GM12892 (cell line): Measurements from ENCODE around the gene CHI3L1.

Experiments
- DNase-seq: peaks from one replicate; pipeline ENCODE4 v3.0.0; 2011; ENCODE audit not compliant: insufficient read length
- FAIRE-seq: peaks from 2 replicates; lab custom pipeline; 2011; peaks lifted over from hg19 to GRCh38; lab: Jason Lieb, UNC
- POLR2A ChIP-seq: IDR thresholded peaks from 2 replicates; pipeline ENCODE4 v1.6.1; 2011; ENCODE audit warnings: low read depth, low read length, control low read depth
- POLR2AphosphoS5 ChIP-seq: IDR thresholded peaks from 2 replicates; pipeline ENCODE4 v1.6.1; 2011; ENCODE audit warnings: low read depth, low read length, control low read depth
- TAF1 ChIP-seq: IDR thresholded peaks from 2 replicates; pipeline ENCODE4 v1.6.1; 2011; ENCODE audit warnings: low read depth, mild to moderate bottlenecking, control low read depth, low read length, borderline replicate concordance

Gene CHI3L1

DNA sequence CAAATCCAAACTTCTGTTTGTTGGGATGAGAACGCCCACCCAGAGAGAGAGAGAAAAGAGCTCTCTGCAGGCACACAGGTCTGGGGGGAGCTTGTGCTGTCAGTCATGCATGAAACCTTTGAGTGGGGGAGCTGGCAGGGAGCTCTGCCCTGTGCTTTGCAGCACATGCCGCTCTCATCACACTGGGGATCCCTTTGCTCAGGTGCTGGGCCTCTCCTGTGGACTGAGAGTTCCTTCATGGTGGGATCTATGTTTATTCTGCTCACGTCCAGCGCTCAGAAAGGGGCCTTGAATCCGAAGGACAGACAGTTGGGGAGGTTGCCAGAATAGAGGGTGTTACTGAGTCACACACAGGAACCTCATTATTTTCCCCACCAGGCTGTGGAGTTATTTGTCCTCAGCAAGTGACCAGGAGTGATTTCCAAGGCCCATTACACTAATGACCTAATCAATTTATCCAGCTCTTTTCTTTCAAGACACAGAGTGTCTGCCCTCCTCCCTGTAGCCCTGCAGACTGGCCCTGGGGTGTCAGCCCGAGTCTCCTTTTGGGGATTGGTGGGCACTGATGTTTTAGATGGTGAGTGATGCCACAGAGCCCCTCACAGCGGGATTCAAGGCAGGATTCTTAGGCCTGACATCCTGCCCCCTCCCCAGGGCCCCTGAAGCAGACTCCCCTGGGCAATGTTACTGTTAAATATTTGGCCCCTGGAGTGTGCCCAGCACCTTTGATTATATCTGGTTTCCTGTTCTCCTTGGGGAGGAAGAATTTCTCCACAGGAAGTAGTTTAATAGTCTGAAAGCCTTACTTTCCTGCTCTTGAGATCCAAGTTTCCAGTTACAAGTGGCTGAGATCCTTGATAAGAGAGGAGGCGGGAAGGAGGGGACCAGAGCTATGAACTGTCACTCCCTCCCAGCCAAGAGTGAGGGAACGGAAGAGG lies 33.2 kb downstream of the CHI3L1 start:
- TF ChIP-seq TAF1 (no peak), POLR2A (no peak), POLR2AphosphoS5 (no peak)
- no peak for FAIRE-seq

GRCh38 chr1:203152158-203153034 lies 34.1 kb downstream of the CHI3L1 start:
- no peak for FAIRE-seq
- TF ChIP-seq TAF1 (no peak), POLR2A (no peak)
- DNase-seq = no peak

More for the DNA sequence above, 33.2 kb downstream of the CHI3L1 start:
- DNase-seq = no peak

- no peak for FAIRE-seq
- no peak for TF ChIP-seq POLR2A
- no peak for DNase-seq
These were observed 34.9 kb downstream of the CHI3L1 start for GRCh38 chr1:203151362-203152157.

GRCh38 chr1:203150511-203151297 lies 35.8 kb downstream of the CHI3L1 start:
- no peak for DNase-seq
- no peak for FAIRE-seq
- TF ChIP-seq POLR2A (no peak), POLR2AphosphoS5 (no peak), TAF1 (no peak)

- DNase-seq (no peak), FAIRE-seq (no peak)
- TF ChIP-seq POLR2A = no peak
These were observed 37.2 kb downstream of the CHI3L1 start for GRCh38 chr1:203149188-203149840.

DNA sequence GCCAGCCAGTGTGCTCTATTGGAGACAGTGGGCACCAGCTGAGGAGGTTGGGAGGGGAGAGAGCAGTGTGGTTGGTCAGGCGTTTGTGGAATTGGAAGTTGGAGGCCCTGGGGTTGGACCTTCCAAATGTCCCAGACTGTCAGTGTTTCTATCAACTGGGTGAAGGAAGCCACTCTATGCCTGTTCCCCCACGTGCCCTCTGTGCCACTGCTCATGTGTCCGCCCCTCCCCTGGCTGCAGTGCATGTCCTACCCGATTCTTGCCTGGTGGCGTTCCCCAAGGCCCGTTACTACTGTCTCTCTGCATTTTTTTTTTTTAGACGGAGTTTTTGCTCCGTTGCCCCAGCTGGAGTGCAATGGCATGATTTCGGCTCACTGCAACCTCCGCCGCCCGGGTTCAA lies 37.9 kb downstream of the CHI3L1 start:
- no peak for TF ChIP-seq POLR2A
- TF ChIP-seq POLR2AphosphoS5 = no peak
- TF ChIP-seq TAF1 = no peak

DNA sequence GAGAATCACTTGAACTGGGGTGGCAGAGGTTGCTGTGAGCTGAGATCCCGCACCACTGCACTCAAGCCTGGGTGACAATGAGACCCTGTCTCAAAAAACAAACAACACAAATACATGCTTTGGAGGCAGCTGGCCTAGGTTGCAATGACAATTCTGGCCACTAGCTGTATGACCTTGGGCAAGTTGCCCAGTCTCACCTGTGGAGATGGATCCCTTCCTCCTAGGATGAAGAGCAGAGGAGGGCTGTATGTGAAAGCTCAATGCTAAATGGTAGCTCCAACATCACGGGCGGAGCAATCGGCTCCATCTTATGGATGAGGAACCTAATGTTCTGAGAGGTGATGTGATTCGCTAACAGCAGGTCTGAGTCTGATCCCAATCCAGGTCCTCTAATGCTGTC lies 38.4 kb downstream of the CHI3L1 start:
- no peak for DNase-seq
- no peak for FAIRE-seq
- TF ChIP-seq TAF1 (no peak), POLR2A (no peak), POLR2AphosphoS5 (no peak)

More for the DNA sequence above, 37.9 kb downstream of the CHI3L1 start:
- DNase-seq (no peak), FAIRE-seq (no peak)

DNA sequence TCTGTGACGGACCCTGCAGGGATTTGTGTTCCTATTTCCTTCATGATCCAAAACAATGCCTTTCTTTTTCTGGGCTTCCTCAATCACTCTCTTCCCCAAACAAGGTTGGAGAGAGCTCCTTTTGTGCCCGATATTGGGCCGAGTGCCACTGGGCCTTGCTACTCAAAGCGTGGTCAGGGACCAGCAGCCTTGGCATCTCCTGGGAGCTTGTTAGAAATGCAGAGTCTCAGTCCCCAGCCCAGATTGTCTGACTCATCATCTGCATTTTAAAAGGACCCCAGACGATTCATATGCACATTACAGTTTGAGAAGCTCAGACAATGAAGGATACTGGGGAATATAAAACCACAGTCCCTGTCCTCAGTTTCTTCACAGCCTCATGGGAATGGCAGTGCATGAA lies 39.1 kb downstream of the CHI3L1 start:
- no peak for FAIRE-seq
- TF ChIP-seq POLR2A (no peak), POLR2AphosphoS5 (no peak), TAF1 (no peak)
- no peak for DNase-seq

DNA sequence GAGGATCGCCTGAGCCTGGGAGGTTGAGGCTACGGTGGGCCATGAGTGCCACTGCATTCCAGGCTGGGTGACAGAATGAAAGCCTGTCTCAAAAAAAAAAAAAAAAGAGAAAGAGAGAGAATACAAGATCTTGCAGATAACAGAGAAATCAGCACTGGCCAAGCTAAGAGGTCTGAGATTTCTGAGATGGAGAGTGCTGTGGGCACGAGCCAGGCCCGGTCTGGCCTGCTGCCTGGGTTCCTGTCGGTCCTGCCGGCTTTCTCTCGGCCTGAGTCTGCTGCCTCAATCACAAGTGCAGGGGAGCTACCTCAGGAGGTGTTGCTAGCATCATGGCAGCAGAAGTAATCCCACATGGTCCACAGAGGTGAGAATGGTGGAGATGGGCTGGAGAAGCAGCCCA lies 40.0 kb downstream of the CHI3L1 start:
- DNase-seq (no peak), FAIRE-seq (no peak)
- TF ChIP-seq TAF1 (no peak), POLR2A (no peak), POLR2AphosphoS5 (no peak)

GRCh38 chr1:203146042-203146369 lies 40.5 kb downstream of the CHI3L1 start:
- TF ChIP-seq POLR2A (no peak), POLR2AphosphoS5 (no peak), TAF1 (no peak)
- no peak for DNase-seq
- FAIRE-seq = no peak
